T follicular helper cell (primary cell): ENCODE data around the gene RSU1.

Source experiments
- DNase-seq: peaks from one replicate; pipeline ENCODE4 v3.0.0-alpha.2; 2020; ENCODE audit warnings: low read depth

Gene RSU1

GRCh38 chr10:16602104-16602775 is 215.0 kb downstream of the RSU1 start:
- DNase-seq, result no peak

- no peak for DNase-seq
Measured at GRCh38 chr10:16599662-16600061, 217.6 kb downstream of the RSU1 start.

GRCh38 chr10:16597656-16598055 is 219.6 kb downstream of the RSU1 start:
- no peak for DNase-seq

DNA sequence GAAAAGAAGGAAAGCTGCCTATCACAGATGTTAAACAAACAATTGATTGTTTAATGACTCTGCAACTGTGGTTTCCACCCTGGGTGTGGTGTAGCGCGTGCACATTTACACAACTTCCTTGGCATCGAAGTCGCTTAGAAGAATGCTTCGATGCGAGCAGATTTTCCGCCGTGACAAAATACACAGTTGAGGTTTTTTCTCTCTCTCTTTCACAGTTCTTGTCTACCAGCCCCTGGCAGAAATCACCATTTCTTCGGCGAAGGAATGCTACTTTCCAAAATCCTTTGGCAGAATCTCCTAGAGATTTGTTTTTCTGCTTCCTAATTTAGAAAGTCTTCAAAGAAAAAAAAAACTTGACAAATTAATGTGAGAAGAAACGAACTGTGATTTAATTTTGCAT is 224.8 kb downstream of the RSU1 start:
- no peak for DNase-seq

GRCh38 chr10:16586358-16587138 is 230.7 kb downstream of the RSU1 start:
- no peak for DNase-seq

DNA sequence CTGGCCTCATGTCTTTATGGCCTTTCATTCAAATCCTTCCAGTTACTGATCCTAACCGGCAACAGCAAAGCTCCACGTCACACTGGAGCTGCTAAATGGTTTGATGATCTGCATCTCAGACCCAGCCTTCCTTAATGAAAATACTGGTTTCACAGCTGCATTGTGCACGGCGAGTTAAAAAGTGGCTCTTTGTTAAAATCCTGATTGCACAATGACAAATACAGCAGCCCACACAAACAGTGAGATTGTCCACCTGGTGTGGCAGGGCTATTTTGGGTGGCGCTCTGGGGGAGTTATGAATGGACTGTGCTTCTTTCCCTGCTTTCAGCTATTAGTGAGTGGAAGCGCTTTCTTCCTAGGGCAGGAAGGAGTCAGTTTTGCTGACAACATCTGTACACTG is 232.1 kb downstream of the RSU1 start:
- no peak for DNase-seq

DNA sequence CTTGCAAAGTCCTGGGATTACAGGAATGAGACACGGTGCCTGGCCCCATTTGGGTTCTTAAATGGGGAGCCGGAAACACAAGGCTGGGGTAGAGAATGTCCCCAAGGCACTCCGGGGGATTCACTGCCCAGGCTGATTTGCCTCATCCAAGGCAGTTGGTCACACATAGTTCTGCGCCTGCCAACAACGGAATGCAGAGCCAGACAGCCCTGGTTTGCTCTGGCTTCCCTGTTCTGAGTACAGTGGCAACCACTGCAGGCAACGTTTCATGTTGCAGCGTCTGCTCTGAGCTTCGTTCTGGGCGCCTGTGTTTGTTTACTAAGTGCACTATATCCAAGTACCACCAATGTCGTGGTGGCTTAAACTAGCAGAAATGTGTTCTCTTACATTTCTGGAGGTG is 233.8 kb downstream of the RSU1 start:
- DNase-seq, result no peak

DNA sequence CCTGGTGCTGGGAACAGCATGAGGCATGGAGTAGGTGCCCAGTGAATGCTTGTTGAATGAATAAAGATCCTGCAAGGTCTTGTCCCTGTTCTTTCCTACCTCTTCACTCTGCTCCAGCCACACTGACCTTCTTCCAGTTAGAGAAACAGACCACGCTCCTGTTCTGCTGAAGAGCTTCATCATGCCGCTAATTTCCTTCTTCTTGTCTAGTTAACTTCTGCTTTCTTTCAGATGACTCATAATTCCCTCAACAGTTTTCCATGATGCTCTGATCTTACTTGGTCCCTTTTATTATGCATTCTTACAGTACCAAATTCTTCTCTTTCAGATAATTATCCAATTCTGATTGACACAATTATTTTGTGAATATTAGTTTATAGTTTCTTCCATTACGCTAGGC is 236.0 kb downstream of the RSU1 start:
- no peak for DNase-seq

DNA sequence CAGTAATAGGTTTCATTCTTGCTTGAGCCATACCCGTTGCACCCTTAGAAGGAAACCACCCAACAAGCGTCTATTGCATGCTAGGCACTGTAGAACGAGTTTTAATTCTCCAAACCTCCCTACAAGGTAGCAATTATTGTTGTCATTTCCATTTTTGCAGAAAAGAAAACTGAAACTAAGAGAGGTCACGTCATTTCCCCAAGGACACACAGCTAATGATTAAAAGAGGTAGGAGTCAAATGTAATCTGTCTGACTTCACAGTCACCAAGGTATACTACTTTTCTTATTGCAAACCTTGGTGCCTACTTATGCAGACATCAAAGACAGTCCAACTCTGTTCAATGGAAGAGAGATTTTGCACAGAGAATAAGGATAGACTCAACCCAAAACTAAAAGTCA is 246.5 kb downstream of the RSU1 start:
- DNase-seq, result no peak

DNA sequence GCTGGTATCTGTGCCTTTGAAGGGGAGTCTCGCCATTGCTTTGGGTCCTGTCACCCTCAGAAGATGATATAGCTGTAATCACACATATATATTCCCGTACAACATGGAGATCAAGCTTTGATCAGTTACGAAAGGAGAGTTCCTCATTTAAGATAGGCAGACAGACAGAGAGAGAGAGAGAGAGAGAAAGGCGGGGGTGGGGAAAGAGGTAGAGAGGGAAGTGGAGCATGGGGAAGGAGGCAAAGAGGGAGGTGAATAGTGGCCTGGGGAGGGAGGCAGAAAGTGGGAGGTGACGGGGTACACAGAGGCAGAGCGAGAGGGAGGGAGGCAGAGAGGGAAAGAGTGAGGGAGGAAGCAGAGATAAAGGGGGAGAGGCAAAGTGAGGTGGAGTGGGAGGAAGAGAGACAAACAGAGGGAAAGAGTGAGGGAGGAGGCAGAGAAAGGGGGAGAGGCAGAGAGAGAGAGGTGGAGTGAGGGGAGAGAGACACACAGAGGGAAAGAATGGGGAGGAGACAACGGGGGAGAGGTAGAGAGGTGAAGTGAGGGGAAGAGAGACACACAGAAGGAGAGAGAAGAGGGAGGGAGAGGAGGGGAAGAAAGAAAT is 250.9 kb downstream of the RSU1 start:
- DNase-seq, result no peak

- no peak for DNase-seq
Measured at GRCh38 chr10:16565604-16566003, 251.6 kb downstream of the RSU1 start.

DNA sequence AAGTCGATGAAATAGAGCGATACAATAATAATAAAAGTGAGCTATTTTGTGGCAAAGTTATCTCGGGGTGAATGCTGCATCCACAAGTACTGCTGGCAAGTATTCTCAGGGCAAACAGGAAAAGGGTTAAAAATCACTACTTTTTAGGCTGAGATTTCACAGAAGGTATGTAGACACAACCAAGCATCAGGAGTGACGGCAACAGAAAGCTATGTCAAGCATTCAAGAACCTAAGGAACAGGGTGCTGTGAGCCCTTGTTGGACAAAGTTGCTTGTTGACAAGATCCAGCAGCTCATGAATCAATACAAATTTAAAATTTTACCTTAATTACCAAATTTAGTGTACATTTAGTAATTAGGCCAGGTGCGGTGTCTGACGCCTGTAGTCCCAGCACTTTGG is 254.3 kb downstream of the RSU1 start:
- no peak for DNase-seq

DNA sequence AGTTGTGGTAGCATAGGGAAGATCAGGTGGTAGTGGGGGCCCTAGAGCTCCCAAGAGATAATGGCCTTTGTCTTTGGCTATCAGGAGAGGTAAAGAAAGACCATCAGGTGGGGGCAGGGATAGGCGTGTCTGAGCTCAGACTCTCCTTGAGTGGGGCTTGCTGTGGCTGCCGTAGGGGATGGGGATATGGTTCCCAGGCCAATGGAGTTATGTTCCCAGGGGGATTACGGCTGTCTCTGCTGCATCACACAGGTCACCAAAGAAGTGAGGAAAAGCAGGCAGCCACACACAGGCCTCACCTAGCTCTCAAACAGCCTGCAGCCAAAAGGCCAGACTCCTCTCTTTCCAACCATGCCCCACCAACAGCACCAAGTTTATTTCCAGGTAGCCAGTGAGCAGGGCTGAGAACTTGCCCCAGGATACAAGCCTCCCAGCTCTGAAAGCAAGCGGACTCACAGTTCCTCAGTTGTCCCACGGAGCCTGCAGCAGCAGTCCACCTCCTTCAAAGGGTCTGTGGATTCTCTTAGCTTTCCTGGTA is 257.9 kb downstream of the RSU1 start:
- no peak for DNase-seq

- no peak for DNase-seq
Measured at GRCh38 chr10:16547973-16548372, 269.3 kb downstream of the RSU1 start.

DNA sequence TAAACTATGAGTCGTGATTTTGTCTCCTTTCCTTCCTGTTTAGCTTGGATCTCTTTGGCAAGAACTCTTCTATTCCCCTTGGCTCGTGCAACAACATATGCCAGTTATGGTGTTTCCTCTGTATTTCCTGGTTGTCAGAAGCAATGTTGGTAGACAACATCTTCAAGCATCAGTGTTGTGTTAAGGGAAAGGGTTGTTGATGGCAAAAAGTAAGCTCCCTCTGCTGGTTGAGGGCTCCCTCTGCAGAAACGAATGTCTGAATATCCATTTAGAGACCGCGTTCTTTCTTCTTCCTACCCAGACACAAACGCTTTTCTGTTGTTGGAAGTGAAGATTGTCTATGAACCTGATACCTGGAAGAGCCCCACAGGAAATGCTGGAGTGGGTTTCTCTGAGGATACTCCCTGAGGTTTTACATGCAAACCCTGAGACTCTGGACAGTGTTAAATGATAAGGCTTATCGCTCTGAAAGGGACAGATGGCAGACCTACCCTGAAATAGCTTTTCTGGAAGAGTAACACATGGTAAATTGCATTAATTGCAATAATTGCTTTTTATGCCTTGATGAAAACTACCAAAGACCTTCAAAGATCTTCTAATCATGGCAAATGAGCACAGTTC is 272.0 kb downstream of the RSU1 start:
- no peak for DNase-seq

- no peak for DNase-seq
Measured at GRCh38 chr10:16544591-16544990, 272.6 kb downstream of the RSU1 start.

- no peak for DNase-seq
Measured at GRCh38 chr10:16544099-16544498, 273.1 kb downstream of the RSU1 start.
